T-helper 22 cell (primary cell): ENCODE data around the gene FAM83G.
"Not testable (repeated sequence)": the region's sequence is repeated elsewhere in the genome, so short reads cannot be mapped to it uniquely, and the experiment has no call there.

ENCODE experiments used
- DNase-seq: peaks from one replicate; pipeline ENCODE4 v3.0.0-alpha.2; 2020; ENCODE audit warnings: low read depth

The FAM83G gene

DNA sequence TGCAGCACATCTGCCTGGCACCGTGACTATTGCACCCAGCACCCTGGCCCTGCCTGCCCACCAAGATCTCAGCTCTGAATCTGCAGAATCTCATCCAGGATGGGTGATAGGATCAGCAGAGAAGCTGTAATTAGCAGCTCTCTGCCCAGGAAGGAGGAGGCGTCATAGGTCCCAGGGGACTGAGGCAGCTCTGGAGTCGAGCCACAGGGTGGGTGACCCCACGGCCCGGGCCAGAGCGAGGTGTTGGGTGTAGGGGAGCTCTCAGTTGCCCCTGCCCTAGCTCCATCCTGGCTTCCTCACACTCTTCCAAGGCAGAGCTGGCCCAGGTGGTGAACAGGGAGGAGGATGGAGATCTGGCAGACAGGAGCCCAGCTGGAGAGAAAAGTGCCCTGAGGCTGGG lies 18.2 kb upstream of the FAM83G start:
- DNase-seq, result no peak

GRCh38 chr17:19022128-19022527 lies 17.6 kb upstream of the FAM83G start:
- DNase-seq, result no peak

- DNase-seq, result no peak
Observed at GRCh38 chr17:19021622-19022083, 17.1 kb upstream of the FAM83G start.

- DNase-seq, result not testable (repeated sequence)
Observed at GRCh38 chr17:19021011-19021621, 16.6 kb upstream of the FAM83G start.

GRCh38 chr17:19020016-19020415 lies 15.5 kb upstream of the FAM83G start:
- no peak for DNase-seq

- DNase-seq, result no peak
Observed at GRCh38 chr17:19019041-19019941, 14.7 kb upstream of the FAM83G start.

DNA sequence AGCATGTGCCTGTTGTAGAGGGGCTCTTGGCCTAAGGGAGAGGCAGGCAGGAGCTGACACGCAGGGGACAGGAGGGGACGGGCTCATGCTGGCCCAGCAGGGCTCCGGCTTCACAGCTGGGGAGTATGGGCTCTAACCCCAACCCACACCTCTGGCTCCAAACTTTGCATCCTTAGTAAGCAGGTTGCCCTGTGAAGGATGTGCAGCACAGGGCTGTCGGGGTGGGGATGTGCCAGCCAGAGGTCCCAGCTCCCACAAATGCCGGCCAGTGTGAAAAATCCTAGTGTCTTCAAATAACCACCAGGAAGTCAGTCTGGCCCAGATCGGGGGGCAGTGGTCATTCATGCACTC lies 14.0 kb upstream of the FAM83G start:
- DNase-seq, result no peak

DNA sequence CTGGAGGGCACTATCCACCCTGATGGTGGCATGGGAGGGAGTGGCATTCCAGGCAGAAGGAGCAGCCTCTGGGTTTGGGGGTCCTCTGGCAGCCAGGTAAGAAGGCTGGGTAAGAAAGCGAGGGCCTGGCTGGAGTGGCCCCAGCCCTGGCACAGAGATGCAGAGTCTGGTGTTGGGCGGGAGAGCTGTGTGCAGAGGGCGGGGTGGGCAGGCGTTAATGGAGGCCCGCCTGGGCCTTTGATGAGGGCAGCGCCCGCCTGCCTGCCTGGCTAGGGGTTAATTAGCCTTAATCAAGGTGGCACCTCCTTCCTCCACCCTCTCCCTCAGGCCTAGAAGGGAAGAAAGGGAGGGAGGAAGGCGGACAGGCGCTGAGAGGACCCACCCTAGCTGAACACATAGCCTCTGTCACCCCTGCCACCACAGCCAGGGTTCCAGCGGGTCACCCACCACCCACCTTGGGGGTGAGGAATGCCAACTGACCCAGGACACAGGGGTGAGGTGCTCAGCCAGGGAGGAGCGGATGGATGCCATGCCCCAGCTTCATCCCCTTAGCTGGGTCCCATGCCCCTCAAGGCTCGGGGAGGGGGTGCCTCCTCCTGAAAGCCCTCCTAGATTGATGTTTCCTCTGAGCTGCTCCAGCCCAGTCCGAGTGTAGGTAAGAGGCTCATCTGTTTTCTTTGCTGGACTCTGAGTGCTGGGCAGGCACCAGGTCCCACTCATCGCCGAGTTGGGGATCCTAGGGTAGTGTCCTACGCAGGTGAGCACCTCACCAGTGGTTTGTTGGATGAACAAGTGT lies 13.4 kb upstream of the FAM83G start:
- no peak for DNase-seq

DNA sequence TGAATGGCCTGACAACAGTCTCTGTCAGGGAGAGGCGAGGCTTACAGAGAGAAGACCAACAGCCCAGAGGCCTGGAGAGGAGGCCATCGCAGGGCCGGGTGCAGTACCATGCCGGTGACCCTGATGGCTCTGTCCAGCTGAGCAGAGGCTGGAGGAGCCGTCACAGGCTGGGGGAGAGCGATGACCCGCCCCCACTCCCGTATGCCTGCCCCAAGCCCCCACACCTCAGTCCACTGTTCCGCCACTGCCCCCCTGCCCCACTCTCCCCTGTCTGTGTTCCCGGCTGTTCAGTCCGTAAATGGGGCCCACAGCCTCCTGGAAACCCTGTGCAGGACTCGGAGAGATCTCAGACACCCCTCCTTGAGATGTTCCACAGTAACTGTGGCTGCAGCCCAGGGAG lies 12.8 kb upstream of the FAM83G start:
- DNase-seq, result no peak

GRCh38 chr17:19016881-19017280 lies 12.3 kb upstream of the FAM83G start:
- DNase-seq, result no peak

- DNase-seq, result no peak
Observed at GRCh38 chr17:19016297-19016696, 11.7 kb upstream of the FAM83G start.

DNA sequence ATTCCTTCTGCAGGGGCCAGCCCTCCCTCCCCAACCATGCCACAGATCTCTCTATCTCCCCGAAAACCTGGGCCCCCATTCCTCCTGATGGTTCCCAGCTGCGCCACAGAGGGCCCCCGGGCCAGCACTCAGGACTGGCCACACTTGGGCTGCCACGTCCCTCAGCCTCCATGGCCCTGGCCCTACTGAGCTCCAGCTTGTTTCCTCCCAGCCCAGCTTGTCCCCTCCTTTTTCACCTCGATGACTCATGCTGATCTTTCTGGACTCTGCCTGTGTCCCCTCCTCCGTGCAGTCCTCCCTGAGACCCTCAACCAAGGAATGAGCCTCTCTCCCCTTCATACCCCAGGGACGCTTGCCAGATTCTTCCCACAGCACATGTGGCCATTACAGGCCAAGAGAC lies 10.9 kb upstream of the FAM83G start:
- DNase-seq, result no peak

DNA sequence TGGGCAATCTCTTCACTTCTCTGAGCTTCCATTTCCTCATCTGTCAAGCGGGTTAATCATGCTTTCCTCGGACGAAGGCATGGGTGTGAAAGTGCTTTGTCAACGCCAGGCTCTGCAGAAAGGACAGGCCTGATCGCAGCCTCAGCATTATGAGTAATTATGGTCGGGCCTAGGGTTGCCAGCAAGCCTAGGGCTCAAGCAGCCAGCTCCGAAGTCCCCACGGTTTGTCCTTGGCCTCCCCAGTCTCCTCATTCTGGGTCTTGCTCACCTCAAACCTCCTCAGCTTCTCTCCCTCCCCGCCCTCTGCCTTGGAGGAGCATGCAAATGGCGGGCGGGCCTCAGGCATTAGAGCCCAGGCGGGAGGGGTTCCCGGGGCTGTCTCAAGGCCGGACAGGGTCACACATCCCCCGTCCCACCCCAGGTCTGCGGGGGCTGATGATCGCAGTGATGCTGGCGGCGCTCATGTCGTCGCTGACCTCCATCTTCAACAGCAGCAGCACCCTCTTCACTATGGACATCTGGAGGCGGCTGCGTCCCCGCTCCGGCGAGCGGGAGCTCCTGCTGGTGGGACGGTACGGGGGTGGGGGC lies 10.2 kb upstream of the FAM83G start:
- no peak for DNase-seq

GRCh38 chr17:19013806-19014627 lies 9.5 kb upstream of the FAM83G start:
- DNase-seq, result no peak

GRCh38 chr17:19013226-19013625 lies 8.7 kb upstream of the FAM83G start:
- DNase-seq, result no peak

GRCh38 chr17:19012171-19013080 lies 7.9 kb upstream of the FAM83G start:
- no peak for DNase-seq

DNA sequence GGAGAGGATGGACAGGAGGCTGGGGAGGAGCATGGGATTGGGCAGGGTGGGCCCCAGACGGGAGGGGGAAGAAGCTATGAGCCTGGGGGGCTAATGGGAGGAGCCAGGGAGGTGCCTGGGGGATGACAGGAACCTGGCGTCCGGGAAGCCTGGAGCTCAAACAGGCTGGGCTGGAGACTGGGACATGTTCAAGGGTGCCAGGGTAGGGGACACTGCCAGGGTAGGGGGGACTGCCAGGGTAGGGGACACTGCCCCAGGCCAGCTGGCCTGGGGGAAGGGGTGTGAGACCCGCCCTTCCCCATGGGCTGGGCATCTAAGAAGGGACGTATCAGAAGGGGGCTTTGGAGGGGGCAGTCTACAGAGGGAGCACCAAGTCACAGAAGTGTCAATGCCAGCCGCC lies 7.0 kb upstream of the FAM83G start:
- DNase-seq, result no peak

GRCh38 chr17:19010729-19011505 lies 6.4 kb upstream of the FAM83G start:
- DNase-seq, result no peak

- DNase-seq, result no peak
Observed at GRCh38 chr17:19009970-19010369, 5.4 kb upstream of the FAM83G start.

- DNase-seq, result no peak
Observed at GRCh38 chr17:19006698-19007097, 2.1 kb upstream of the FAM83G start.
